HepG2 (cell line): Measurements from ENCODE around the gene YY1. TPM values are rescaled to one million over a fixed set of nuclear protein-coding genes. Genes with fewer than 3 reads are reported as not detected.

ENCODE experiments used
- FOSL2 ChIP-seq: sonication (generic); formaldehyde crosslinking; IDR thresholded peaks from 2 replicates; pipeline ENCODE4 v1.4.0; 2020; ENCODE audit warnings: missing genetic modification reagents
- MEIS2 ChIP-seq: sonication (generic); formaldehyde crosslinking; IDR thresholded peaks from 2 replicates; pipeline ENCODE4 v1.9.0; 2021; ENCODE audit warnings: mild to moderate bottlenecking, missing genetic modification reagents
- NONO ChIP-seq, 2 experiments: fragments of 450-650 bp in 1 of 2; sonication (generic) in 1 of 2; formaldehyde crosslinking in 1 of 2; IDR thresholded peaks in 1 of 2; conservative IDR thresholded peaks in 1 of 2; 2 replicates each; pipeline versions ENCODE4 v1.6.1 to v1.8.0; 2017 to 2022; ENCODE audit warnings: mild to moderate bottlenecking in 1 of 2, missing genetic modification reagents in 1 of 2, moderate library complexity in 1 of 2
- ONECUT2 ChIP-seq: sonication (generic); formaldehyde crosslinking; IDR thresholded peaks from 2 replicates; pipeline ENCODE4 v1.4.0; 2020; ENCODE audit warnings: missing genetic modification reagents
- POGZ ChIP-seq: sonication (generic); formaldehyde crosslinking; IDR thresholded peaks from 2 replicates; pipeline ENCODE4 v1.4.0; 2020; ENCODE audit warnings: mild to moderate bottlenecking, missing genetic modification reagents
- PRPF4 ChIP-seq: fragments of 200-400 bp; formaldehyde crosslinking; IDR thresholded peaks from 2 replicates; pipeline ENCODE4 v1.6.1; 2016; ENCODE audit warnings: low read length, low read depth; ENCODE audit not compliant: poor library complexity, severe bottlenecking
- SRF ChIP-seq: IDR thresholded peaks from 2 replicates; pipeline ENCODE4 v1.6.1; 2011; ENCODE audit warnings: mild to moderate bottlenecking, low read depth, low read length, moderate library complexity
- TAF15 ChIP-seq: fragments of 200-400 bp; formaldehyde crosslinking; IDR thresholded peaks from one replicate; pipeline ENCODE4 v1.6.1; 2018; ENCODE audit warnings: mild to moderate bottlenecking, low read depth, low read length; ENCODE audit not compliant: poor library complexity, severe bottlenecking
- TRAFD1 ChIP-seq: sonication (generic); formaldehyde crosslinking; IDR thresholded peaks from 2 replicates; pipeline ENCODE4 v1.5.1; 2020; ENCODE audit warnings: missing genetic modification reagents, mild to moderate bottlenecking, borderline replicate concordance
- ZHX2 ChIP-seq, 2 experiments: sonication (generic) in 1 of 2; formaldehyde crosslinking in 1 of 2; IDR thresholded peaks; 2 replicates each; pipeline versions ENCODE4 v1.6.1 to v1.9.0; 2014 to 2022; ENCODE audit warnings: antibody characterized with exemption in 1 of 2, borderline replicate concordance in 1 of 2, inconsistent platforms in 1 of 2, low read depth in 1 of 2, missing genetic modification reagents in 1 of 2
- ZNF17 ChIP-seq: sonication (generic); formaldehyde crosslinking; IDR thresholded peaks from 2 replicates; pipeline ENCODE4 v1.5.0; 2020; ENCODE audit warnings: mild to moderate bottlenecking, missing genetic modification reagents
- ZNF180 ChIP-seq: sonication (generic); formaldehyde crosslinking; IDR thresholded peaks from 2 replicates; pipeline ENCODE4 v1.4.0; 2020; ENCODE audit warnings: low read depth, missing genetic modification reagents, borderline replicate concordance
- ZNF282 ChIP-seq: fragments of 450-650 bp; IDR thresholded peaks from 2 replicates; pipeline ENCODE4 v1.6.1; 2018; ENCODE audit not compliant: partially characterized antibody
- ZNF333 ChIP-seq: sonication (generic); formaldehyde crosslinking; IDR thresholded peaks from 2 replicates; pipeline ENCODE4 v1.4.0; 2020; ENCODE audit warnings: mild to moderate bottlenecking, missing genetic modification reagents, borderline replicate concordance
- ZNF510 ChIP-seq: sonication (generic); formaldehyde crosslinking; IDR thresholded peaks from 2 replicates; pipeline ENCODE4 v1.4.0; 2020; ENCODE audit warnings: low read depth, mild to moderate bottlenecking, missing genetic modification reagents
- polyA plus RNA-seq, 8 experiments: library from polyadenylated mRNA; depleted of rRNA in 3 of 8; stranded (reverse) in 7 of 8; unstranded in 1 of 8; fragments of >200 nt; fragmentation: Illumina TruSeq in 4 of 8; extraction: Trizol in 4 of 8; gene quantifications; 2 replicates each; pipeline versions ENCODE4 v1.2.1 to v1.2.3, GENCODE V29; 2011 to 2016; ENCODE audit warnings: low read depth in 4 of 8, missing spikeins in 1 of 8, mixed read lengths in 1 of 8; ENCODE audit not compliant: insufficient read depth in 1 of 8
- total RNA-seq, 5 experiments: library from RNA; depleted of rRNA; stranded (reverse); fragments of >200 nt; fragmentation: Illumina TruSeq; extraction: Trizol; gene quantifications; 2 replicates each; pipeline ENCODE4 v1.2.3, GENCODE V29; 2016; ENCODE audit warnings: low read depth in 1 of 5
- TF ChIP-seq, protein P1 (sequence below): sonication (generic); formaldehyde crosslinking; conservative IDR thresholded peaks from 2 replicates; pipeline ENCODE4 v1.4.0; 2020; ENCODE audit warnings: missing genetic modification reagents
- TF ChIP-seq, protein P2 (sequence below): IDR thresholded peaks from 2 replicates; pipeline ENCODE4 v1.6.1; 2016; ENCODE audit warnings: mild to moderate bottlenecking, missing biosample characterization, missing genetic modification reagents
- TF ChIP-seq, protein P3 (sequence below): sonication (generic); formaldehyde crosslinking; IDR thresholded peaks from 2 replicates; pipeline ENCODE4 v1.8.1; 2023; ENCODE audit warnings: mild to moderate bottlenecking, missing genetic modification reagents

Gene YY1
- total and polyA plus RNA-seq, 2 of the 13 experiments (the other 11 are each of a cell fraction or from before 2014, with no cell fraction given) = 29.4 to 68.1 TPM

DNA sequence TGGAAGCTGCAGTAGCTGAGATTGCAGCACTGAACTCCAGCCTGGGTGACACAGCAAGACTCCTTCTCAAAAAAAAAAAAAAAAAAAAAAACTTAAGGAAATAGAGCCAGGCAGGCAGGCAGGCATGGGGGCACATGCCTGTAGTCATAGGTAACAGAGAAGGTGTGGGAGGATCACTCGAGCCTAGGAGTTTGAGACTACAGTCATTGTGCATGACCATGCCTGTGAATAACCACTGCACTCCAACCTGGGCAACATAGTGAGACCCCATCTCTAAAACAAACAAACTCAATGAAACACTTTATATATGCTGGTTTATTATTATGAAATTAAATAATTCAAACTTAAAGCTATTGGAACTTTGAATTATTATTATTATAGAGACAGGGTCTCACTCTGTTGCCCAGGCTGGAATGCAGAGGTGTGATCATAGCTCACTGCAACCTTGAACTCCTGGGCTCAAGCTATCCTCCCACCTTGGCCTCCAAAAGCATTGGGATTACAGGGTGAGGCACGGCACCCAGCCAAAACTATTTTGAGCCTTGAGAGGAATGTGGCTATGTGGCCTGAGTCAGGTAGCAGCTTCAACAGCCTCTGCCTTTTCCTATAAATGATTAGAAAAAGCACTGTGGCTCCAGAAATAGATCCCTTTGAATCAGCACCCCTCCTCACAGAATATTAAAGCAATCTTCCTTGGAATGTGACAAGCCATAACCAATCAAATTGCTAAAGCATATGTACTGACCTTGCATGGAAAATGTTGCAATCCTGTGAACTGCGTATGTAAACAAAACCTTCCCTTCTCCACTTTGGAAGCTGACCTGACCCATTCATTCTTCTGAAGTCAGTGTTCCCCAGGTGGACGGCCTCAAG, 34.7 kb upstream of the YY1 start (continued):
- TF ChIP-seq ZHX2 (IDR thresholded peaks at IDR 0.05; ENCODE audit: low read depth) (no peak), ZHX2 (CRISPR knock-in tag; IDR thresholded peaks at IDR 0.05; ENCODE audit: borderline replicate concordance) (no peak), MEIS2 (CRISPR knock-in tag) (0 out of 2 replicates have a peak, but pooled peaks have one; percentile 24), ONECUT2 (CRISPR knock-in tag) (no peak), POGZ (CRISPR knock-in tag) (peak; percentile 63), FOSL2 (no peak), ZNF510 (CRISPR knock-in tag) (no peak), ZNF17 (CRISPR knock-in tag) (no peak), NONO (IDR thresholded peaks at IDR 0.05) (no peak), NONO (CRISPR knock-in tag; conservative IDR thresholded peaks at IDR 0.05) (peak; percentile 76), TAF15 (no peak), TRAFD1 (CRISPR knock-in tag) (no peak), ZNF180 (CRISPR knock-in tag) (no peak), PRPF4 (no peak), ZNF282 (no peak), ZNF333 (CRISPR knock-in tag) (no peak), SRF (no peak)
- TF ChIP-seq, protein P1, sequence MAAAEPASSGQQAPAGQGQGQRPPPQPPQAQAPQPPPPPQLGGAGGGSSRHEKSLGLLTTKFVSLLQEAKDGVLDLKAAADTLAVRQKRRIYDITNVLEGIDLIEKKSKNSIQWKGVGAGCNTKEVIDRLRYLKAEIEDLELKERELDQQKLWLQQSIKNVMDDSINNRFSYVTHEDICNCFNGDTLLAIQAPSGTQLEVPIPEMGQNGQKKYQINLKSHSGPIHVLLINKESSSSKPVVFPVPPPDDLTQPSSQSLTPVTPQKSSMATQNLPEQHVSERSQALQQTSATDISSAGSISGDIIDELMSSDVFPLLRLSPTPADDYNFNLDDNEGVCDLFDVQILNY (CRISPR knock-in tag) = no peak
- TF ChIP-seq, protein P2, sequence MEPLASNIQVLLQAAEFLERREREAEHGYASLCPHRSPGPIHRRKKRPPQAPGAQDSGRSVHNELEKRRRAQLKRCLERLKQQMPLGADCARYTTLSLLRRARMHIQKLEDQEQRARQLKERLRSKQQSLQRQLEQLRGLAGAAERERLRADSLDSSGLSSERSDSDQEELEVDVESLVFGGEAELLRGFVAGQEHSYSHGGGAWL (CRISPR knock-in tag) = no peak
- TF ChIP-seq, protein P3, sequence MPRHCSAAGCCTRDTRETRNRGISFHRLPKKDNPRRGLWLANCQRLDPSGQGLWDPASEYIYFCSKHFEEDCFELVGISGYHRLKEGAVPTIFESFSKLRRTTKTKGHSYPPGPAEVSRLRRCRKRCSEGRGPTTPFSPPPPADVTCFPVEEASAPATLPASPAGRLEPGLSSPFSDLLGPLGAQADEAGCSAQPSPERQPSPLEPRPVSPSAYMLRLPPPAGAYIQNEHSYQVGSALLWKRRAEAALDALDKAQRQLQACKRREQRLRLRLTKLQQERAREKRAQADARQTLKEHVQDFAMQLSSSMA = no peak
